GM19455 (cell line): ENCODE results near the gene CNN2.

Experiments
- ATAC-seq: cut with Tn5 transposase; IDR thresholded peaks from one replicate; pipeline ENCODE4 v1.9.1; 2021; ENCODE audit not compliant: unreplicated experiment

CNN2 gene

GRCh38 chr19:1080360-1081161 is 54.2 kb downstream of the CNN2 start:
- no peak for ATAC-seq

- ATAC-seq, result no peak
These were observed 55.1 kb downstream of the CNN2 start for GRCh38 chr19:1081301-1082164.

- no peak for ATAC-seq
These were observed 55.9 kb downstream of the CNN2 start for GRCh38 chr19:1082165-1082927.

GRCh38 chr19:1082928-1083816 is 56.8 kb downstream of the CNN2 start:
- ATAC-seq, result no peak

- ATAC-seq, result no peak
These were observed 57.8 kb downstream of the CNN2 start for GRCh38 chr19:1084024-1084868.

GRCh38 chr19:1085053-1085658 is 58.7 kb downstream of the CNN2 start:
- ATAC-seq, result no peak

- no peak for ATAC-seq
These were observed 59.5 kb downstream of the CNN2 start for GRCh38 chr19:1085676-1086442.

GRCh38 chr19:1086613-1087012 is 60.2 kb downstream of the CNN2 start:
- ATAC-seq, result no peak

GRCh38 chr19:1087813-1088415 is 61.5 kb downstream of the CNN2 start:
- ATAC-seq, result no peak

- ATAC-seq, result no peak
These were observed 62.1 kb downstream of the CNN2 start for GRCh38 chr19:1088416-1089010.
